Common myeloid progenitor, CD34-positive (primary cell): Measurements from ENCODE around the gene SH2D4B.

Experiments
- CTCF ChIA-PET: fragments of 350-600 bp; sonication (Branson Sonifier 250); formaldehyde crosslinking; loops from one replicate; lab custom pipeline; 2021; ENCODE audit warnings: antibody characterized with exemption; lab: Charles Lee
- POLR2A ChIA-PET: fragments of 350-600 bp; sonication (Branson Sonifier 250); formaldehyde crosslinking; loops from one replicate; lab custom pipeline; 2021; ENCODE audit warnings: antibody characterized with exemption; lab: Charles Lee
- DNase-seq, 3 donors: peaks; one replicate each; pipeline versions ENCODE4 v3.0.0 to v3.0.0-alpha.2; 2013
- H3K27ac ChIP-seq, 2 experiments: 1 replicate in 1 of 2; 2 replicates in 1 of 2; pipeline ENCODE4 v1.7.0; 2013; ENCODE audit warnings: inconsistent platforms in 2 of 2, low read length in 2 of 2, mild to moderate bottlenecking in 2 of 2, low read depth in 1 of 2, moderate library complexity in 1 of 2; ENCODE audit not compliant: severe bottlenecking in 2 of 2, insufficient read depth in 1 of 2, poor library complexity in 1 of 2
- H3K27me3 ChIP-seq, 5 experiments: replicated peaks in 2 of 5; 1 replicate in 3 of 5; 2 replicates in 2 of 5; pipeline versions ENCODE4 v1.6.1 to v1.7.0; 2013; ENCODE audit warnings: low read length in 4 of 5, mild to moderate bottlenecking in 2 of 5, moderate library complexity in 2 of 5, inconsistent platforms in 1 of 5; ENCODE audit not compliant: insufficient read depth in 5 of 5, control insufficient read depth in 4 of 5
- H3K36me3 ChIP-seq, 4 experiments: 1 replicate in 2 of 4; 2 replicates in 2 of 4; pipeline versions ENCODE4 v1.6.1 to v1.7.0; 2013; ENCODE audit warnings: low read length in 3 of 4, control low read depth in 1 of 4, mild to moderate bottlenecking in 1 of 4; ENCODE audit not compliant: control insufficient read depth in 4 of 4, insufficient read depth in 4 of 4
- H3K4me1 ChIP-seq, 4 experiments: 1 replicate in 3 of 4; 2 replicates in 1 of 4; pipeline versions ENCODE4 v1.6.1 to v1.7.1; 2013; ENCODE audit warnings: low read length in 3 of 4, mild to moderate bottlenecking in 3 of 4, control low read depth in 1 of 4, inconsistent platforms in 1 of 4, moderate library complexity in 1 of 4; ENCODE audit not compliant: control insufficient read depth in 4 of 4, insufficient read depth in 4 of 4; ENCODE audit errors: control extremely low read depth in 1 of 4
- H3K4me3 ChIP-seq, 7 experiments: 1 replicate in 4 of 7; 2 replicates in 3 of 7; pipeline versions ENCODE4 v1.5.1 to v1.7.0; 2013; ENCODE audit warnings: mild to moderate bottlenecking in 7 of 7, low read length in 6 of 7, moderate library complexity in 6 of 7, inconsistent platforms in 2 of 7, low read depth in 2 of 7, control low read depth in 1 of 7; ENCODE audit not compliant: insufficient read depth in 4 of 7, control insufficient read depth in 1 of 7; ENCODE audit errors: extremely low read depth in 1 of 7
- H3K9me3 ChIP-seq, 5 experiments: 1 replicate in 4 of 5; 2 replicates in 1 of 5; pipeline versions ENCODE4 v1.6.1 to v1.7.1; 2013; ENCODE audit warnings: low read length in 4 of 5, mild to moderate bottlenecking in 2 of 5, inconsistent platforms in 1 of 5, low read depth in 1 of 5, moderate library complexity in 1 of 5; ENCODE audit not compliant: control insufficient read depth in 4 of 5, insufficient read depth in 2 of 5; ENCODE audit errors: control extremely low read depth in 1 of 5
- WGBS: methylation state at CpG from one replicate; pipeline ENCODE4 v1.1.5; 2013; ENCODE audit not compliant: insufficient coverage; 5-methylcytosine and 5-hydroxymethylcytosine counted together

The SH2D4B gene

DNA sequence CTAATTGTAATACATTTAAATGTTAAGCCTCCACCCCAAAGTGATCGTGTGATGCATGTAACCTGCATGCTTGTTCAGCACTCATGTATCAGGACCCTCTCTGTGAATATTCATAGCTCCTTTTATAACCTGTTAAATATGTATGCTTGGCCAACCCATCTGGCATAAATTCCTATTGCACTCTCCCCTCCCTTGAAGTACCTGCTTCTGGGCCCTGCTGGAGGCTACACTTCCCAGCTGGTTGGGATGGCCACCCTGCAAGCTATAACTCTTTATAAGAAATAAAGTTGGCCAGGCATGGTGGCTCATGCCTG lies 149.7 kb downstream of the SH2D4B start:
- Histone ChIP-seq H3K36me3 (no peaks in the 10 kb centered on the region), H3K27ac (no peak overlapping the region), H3K4me1 (no peaks in the 10 kb centered on the region), H3K4me3 (no peak overlapping the region), H3K27me3 (peaks cover 2 to 11% (median 5%) of the 10 kb centered on the region in 5 experiments), H3K9me3 (no peaks in the 10 kb centered on the region)
- DNase-seq = no peak
- ChIA-PET CTCF (interaction anchor here (1.0 to 1.1 kb wide), 2 partner anchors 15 to 25 kb away, joined by 3 to 5 read pairs; no protein-coding TSS in a partner anchor), POLR2A (no interaction called here)
- WGBS = no CpG with 5 or more reads among the region's 1 CpG

DNA sequence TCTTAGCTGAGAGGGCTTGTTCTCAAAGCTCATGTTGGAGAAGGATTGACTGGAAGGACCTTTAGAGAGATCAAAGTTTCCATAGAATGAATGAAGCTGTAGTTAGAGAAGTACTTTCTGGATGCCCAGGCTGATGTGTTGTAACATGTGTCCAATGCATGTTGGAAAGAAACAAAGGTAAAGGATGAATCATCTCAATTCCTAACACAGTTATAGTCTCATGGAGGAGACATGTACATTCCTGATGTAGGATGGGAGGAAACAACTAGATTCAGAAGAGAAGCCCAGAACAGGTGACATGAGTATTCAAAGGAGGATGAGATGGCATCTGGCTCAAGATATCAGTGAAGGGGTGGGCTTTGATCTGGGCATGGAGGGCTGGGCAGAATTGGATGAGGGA lies 152.7 kb downstream of the SH2D4B start:
- Histone ChIP-seq H3K36me3 (no peaks in the 10 kb centered on the region), H3K9me3 (no peaks in the 10 kb centered on the region), H3K4me1 (no peaks in the 10 kb centered on the region), H3K27me3 (peaks cover 2 to 11% (median 5%) of the 10 kb centered on the region in 5 experiments), H3K27ac (no peak overlapping the region), H3K4me3 (no peak overlapping the region)
- CTCF ChIA-PET = interaction anchor here (1.2 kb wide), 1 partner anchor 26 kb away, joined by 4 read pairs; no protein-coding TSS in a partner anchor
- POLR2A ChIA-PET = no interaction called here
- DNase-seq = no peak

DNA sequence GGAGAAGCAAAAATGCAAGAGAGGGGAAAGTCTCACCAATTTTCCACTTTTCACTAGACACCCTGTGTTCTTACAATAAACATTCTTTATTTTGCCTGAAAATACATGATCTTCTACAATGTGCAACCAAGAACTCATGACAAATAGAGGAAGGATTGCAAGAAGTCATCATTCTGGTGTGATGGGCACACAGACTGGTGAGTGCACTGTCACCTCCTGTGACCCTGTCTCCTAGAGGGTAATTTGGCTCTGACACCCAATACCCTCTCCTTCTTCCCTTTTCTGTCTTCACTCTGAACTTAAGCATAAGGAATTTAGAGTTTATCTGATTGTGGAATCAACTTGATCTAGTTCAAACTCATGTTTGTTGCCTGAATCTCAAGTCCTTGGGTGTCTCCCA lies 153.7 kb downstream of the SH2D4B start:
- POLR2A ChIA-PET = no interaction called here
- no peaks in the 10 kb centered on the region for H3K9me3 ChIP-seq
- no peak overlapping the region for H3K27ac ChIP-seq
- H3K36me3 ChIP-seq = no peaks in the 10 kb centered on the region
- CTCF ChIA-PET = no interaction called here
- no peak for DNase-seq
- no peaks in the 10 kb centered on the region for H3K4me1 ChIP-seq
- H3K27me3 ChIP-seq = peaks cover 2 to 11% (median 5%) of the 10 kb centered on the region in 5 experiments
- H3K4me3 ChIP-seq = no peak overlapping the region

DNA sequence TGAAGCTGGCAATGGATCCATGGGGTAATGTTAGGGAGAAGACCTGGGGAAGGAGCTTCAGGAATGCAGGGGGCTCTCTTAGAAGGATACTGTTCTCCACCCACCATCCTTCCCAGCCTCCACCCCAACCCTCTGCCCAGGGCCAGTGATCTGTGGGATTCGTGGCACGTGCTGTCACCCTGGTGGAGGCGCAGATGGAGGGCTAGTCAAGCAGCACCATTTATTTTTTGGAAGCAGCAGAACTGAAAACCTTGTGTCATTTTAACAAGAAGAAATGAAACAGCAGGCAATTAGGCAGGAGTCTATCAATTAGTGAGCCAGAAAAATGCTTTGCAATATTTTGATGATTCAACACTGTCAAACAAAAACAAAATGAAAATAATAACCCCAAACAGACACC lies 155.9 kb downstream of the SH2D4B start:
- DNase-seq = no peak
- Histone ChIP-seq H3K36me3 (no peaks in the 10 kb centered on the region), H3K4me1 (no peaks in the 10 kb centered on the region), H3K4me3 (no peak overlapping the region), H3K9me3 (no peaks in the 10 kb centered on the region), H3K27ac (no peak overlapping the region), H3K27me3 (peaks cover 2 to 11% (median 5%) of the 10 kb centered on the region in 5 experiments)
- ChIA-PET POLR2A (no interaction called here), CTCF (interaction anchor here (1.2 kb wide), 1 partner anchor 26 kb away, joined by 4 read pairs; no protein-coding TSS in a partner anchor)
- 94% methylated on average over 3 of the region's 3 CpGs for WGBS

DNA sequence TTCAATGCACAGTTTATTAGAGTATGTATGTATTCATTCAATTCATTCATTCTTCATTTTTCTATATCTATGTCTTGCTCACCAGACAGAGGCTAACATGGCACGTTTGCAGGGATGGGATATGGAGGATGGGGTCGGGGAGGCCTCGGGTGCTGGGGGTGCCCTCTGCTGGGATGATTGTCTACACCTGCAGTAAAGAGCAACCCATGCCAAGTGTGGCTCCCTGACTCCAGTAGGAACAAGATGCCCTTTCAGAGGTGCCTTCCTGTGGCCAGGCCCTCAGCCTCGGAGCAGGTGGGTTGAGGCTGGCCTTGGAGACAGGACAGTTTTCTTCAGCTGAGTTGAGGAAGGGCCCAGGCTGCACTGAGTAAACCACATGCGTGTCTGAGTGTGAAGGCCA lies 157.2 kb downstream of the SH2D4B start:
- ChIA-PET CTCF (interaction anchor here (1.1 to 1.5 kb wide), 2 partner anchors 8 to 229 kb away, joined by 3 to 4 read pairs; no protein-coding TSS in a partner anchor), POLR2A (no interaction called here)
- Histone ChIP-seq H3K9me3 (no peaks in the 10 kb centered on the region), H3K4me3 (no peak overlapping the region), H3K27me3 (peaks cover 1 to 8% (median 5%) of the 10 kb centered on the region in 5 experiments), H3K4me1 (no peaks in the 10 kb centered on the region), H3K27ac (no peak overlapping the region), H3K36me3 (no peaks in the 10 kb centered on the region)
- 93% methylated on average over 4 of the region's 5 CpGs for WGBS
- DNase-seq = no peak
